Aorta (tissue), 5 donors: Measurements from ENCODE around the gene NOD2. TPM values are rescaled to one million over a fixed set of nuclear protein-coding genes. Genes with fewer than 3 reads are reported as not detected.

Experiments
- ATAC-seq: fragments of 200-7000 bp; cut with Tn5 transposase; one replicate; pipeline ENCODE4 v1.9.1; 2022; ENCODE audit warnings: moderate library complexity; ENCODE audit not compliant: low FRiP score
- DNase-seq, 2 donors: peaks; one replicate each; pipeline ENCODE4 v3.0.0-alpha.2; 2020
- H3K27ac ChIP-seq, 2 donors: one replicate each; pipeline ENCODE4 v1.5.1; 2013; ENCODE audit warnings: low read length in 2 of 2, mild to moderate bottlenecking in 2 of 2, moderate library complexity in 2 of 2, control low read depth in 1 of 2, inconsistent platforms in 1 of 2, low read depth in 1 of 2
- H3K27me3 ChIP-seq, 2 donors: one replicate each; pipeline ENCODE4 v1.6.1; 2013; ENCODE audit warnings: control low read depth in 1 of 2, low read length in 1 of 2, mild to moderate bottlenecking in 1 of 2, moderate library complexity in 1 of 2; ENCODE audit not compliant: insufficient read depth in 2 of 2, control insufficient read depth in 1 of 2
- H3K36me3 ChIP-seq, 2 donors: one replicate each; pipeline ENCODE4 v1.6.1; 2013; ENCODE audit warnings: control low read depth in 1 of 2, low read length in 1 of 2, mild to moderate bottlenecking in 1 of 2; ENCODE audit not compliant: insufficient read depth in 2 of 2, control insufficient read depth in 1 of 2
- H3K4me1 ChIP-seq, 2 donors: one replicate each; pipeline ENCODE4 v1.6.1; 2013; ENCODE audit warnings: low read length in 2 of 2, control low read depth in 1 of 2, mild to moderate bottlenecking in 1 of 2, moderate library complexity in 1 of 2; ENCODE audit not compliant: insufficient read depth in 2 of 2, control insufficient read depth in 1 of 2
- H3K4me3 ChIP-seq, 2 donors: one replicate each; pipeline ENCODE4 v1.5.1; 2013; ENCODE audit warnings: low read length in 2 of 2, control low read depth in 1 of 2, mild to moderate bottlenecking in 1 of 2
- H3K9me3 ChIP-seq: one replicate; pipeline ENCODE4 v1.6.1; 2013; ENCODE audit warnings: mild to moderate bottlenecking, low read length; ENCODE audit not compliant: control insufficient read depth
- WGBS, 2 donors: extraction: QIAGEN DNeasy Blood & Tissue Kit; methylation state at CpG; one replicate each; pipeline ENCODE4 v1.1.7; 2013; 5-methylcytosine and 5-hydroxymethylcytosine counted together
- intact Hi-C, 2 donors: fragments of 100-400 bp; cut with DNase I; formaldehyde crosslinking; loops; one replicate each; pipeline versions ENCODE4 v1.14.2 to v1.15.0; 2022
- polyA plus RNA-seq, 2 donors: library from polyadenylated mRNA; stranded (reverse); fragments of 200-250 nt; gene quantifications; one replicate each; pipeline ENCODE4 v1.2.3, GENCODE V29; 2013
- total RNA-seq, 2 donors: library from RNA; stranded (reverse); fragmentation: NEBNext Ultra II Directional; extraction: Animal tissue kit (Norgen Biotek cat#: 25700); gene quantifications; one replicate each; pipeline ENCODE4 v1.2.1, GENCODE V29; 2021
- donor health status: healthy with polysubstance abuse.
- donor health status: Bipolar disorder and iron deficiency.
- donor health status: DM: no; HTN: no; CAD: no.
- donor health status: DM: no; HTN: no; CAD: no.
- donor health status: DM: yes; HTN: yes; CAD: no.

NOD2 gene
- total and polyA plus RNA-seq, 4 donors = 0.31 to 9.3 (median 2.0) TPM

DNA sequence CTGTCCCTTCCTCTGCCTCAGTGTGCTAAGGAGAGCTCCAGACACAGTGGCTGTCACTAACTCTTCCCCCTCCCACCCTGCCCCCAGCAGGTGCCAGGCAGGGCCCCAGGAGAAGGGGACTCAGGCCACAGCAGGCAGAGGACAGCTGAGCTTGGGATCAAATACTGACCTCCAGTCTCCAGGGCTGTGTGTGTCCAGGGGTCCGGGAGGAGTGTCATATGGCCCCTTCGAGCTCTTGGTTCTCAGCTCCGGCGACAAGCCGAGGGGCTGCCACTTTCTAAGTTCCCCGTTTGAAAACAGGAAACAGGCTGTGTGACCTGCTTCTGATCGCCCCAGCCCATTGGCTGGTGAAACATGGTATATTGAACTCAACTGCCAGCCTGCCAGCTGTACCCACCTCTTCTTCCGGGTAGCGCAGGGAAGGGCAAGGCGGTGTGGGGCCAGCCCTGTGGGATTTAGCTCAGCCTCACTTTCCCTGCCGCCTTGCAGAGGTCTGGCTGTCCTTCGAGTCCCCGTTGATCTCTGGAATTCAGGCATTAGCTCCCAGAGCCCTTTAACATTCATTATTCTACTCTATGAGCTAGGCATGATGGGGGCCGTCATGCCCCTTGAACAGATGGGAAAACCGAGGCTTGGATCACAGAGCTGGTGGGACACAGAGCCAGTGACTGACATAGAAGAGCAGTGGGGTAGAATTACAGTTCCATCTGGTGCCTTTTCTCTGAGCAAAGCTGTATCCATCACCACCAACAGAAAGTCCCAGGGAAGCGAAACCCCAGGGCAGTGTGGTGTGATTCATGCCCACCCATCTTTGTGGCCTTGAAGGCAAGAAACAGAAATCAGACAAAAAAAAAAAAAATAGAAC, 12.2 kb upstream of the NOD2 start, which contains the start of gene SNX20:
Gene SNX20 (minus strand): TSS at position 292 of the 865 bp plus-strand sequence. CDS start 3,786 bp downstream, outside the sequence.
- no peaks in the 10 kb centered on the region for H3K4me1 ChIP-seq
- H3K27me3 ChIP-seq = no peaks in the 10 kb centered on the region
- H3K36me3 ChIP-seq = no peaks in the 10 kb centered on the region
- no peaks in the 10 kb centered on the region for H3K9me3 ChIP-seq
- ATAC-seq (peak; percentile 6), DNase-seq (peak; percentile 74 to 75)
- no peak within 1 kb of the TSS for H3K27ac ChIP-seq
- intact Hi-C loops = no loop called here
- 74 to 77% methylated on average over 16 of the region's 16 CpGs for WGBS, 2 donors
- H3K4me3 ChIP-seq = no peak within 1 kb of the TSS

GRCh38 chr16:50683689-50684374, 9.6 kb upstream of the NOD2 start:
- Histone ChIP-seq H3K4me3 (no peak overlapping the region), H3K36me3 (no peaks in the 10 kb centered on the region), H3K4me1 (no peaks in the 10 kb centered on the region), H3K27me3 (no peaks in the 10 kb centered on the region), H3K9me3 (no peaks in the 10 kb centered on the region), H3K27ac (no peak overlapping the region)
- 84 to 87% methylated on average over 14 of the region's 14 CpGs for WGBS, 2 donors
- ATAC-seq (peak; percentile 30), DNase-seq (peak in 1 of 2 donors; percentile 66)
- intact Hi-C loops = no loop called here

GRCh38 chr16:50684823-50685461, 8.5 kb upstream of the NOD2 start:
- no peak overlapping the region for H3K27ac ChIP-seq
- H3K4me1 ChIP-seq = no peaks in the 10 kb centered on the region
- WGBS, 2 donors = 92 to 93% methylated on average over 11 of the region's 11 CpGs
- ATAC-seq = no peak
- no peaks in the 10 kb centered on the region for H3K9me3 ChIP-seq
- intact Hi-C loops = no loop called here
- DNase-seq = peak in 1 of 2 donors; percentile 54
- no peaks in the 10 kb centered on the region for H3K27me3 ChIP-seq
- no peaks in the 10 kb centered on the region for H3K36me3 ChIP-seq
- no peak overlapping the region for H3K4me3 ChIP-seq

GRCh38 chr16:50685462-50686063, 7.8 kb upstream of the NOD2 start:
- ATAC-seq (no peak), DNase-seq (peak in 1 of 2 donors; percentile 45)
- H3K36me3 ChIP-seq = no peaks in the 10 kb centered on the region
- 93 to 95% methylated on average over 8 of the region's 8 CpGs for WGBS, 2 donors
- H3K27me3 ChIP-seq = no peaks in the 10 kb centered on the region
- H3K4me1 ChIP-seq = no peaks in the 10 kb centered on the region
- H3K27ac ChIP-seq = no peak overlapping the region
- H3K4me3 ChIP-seq = no peak overlapping the region
- no peaks in the 10 kb centered on the region for H3K9me3 ChIP-seq
- intact Hi-C loops = no loop called here

DNA sequence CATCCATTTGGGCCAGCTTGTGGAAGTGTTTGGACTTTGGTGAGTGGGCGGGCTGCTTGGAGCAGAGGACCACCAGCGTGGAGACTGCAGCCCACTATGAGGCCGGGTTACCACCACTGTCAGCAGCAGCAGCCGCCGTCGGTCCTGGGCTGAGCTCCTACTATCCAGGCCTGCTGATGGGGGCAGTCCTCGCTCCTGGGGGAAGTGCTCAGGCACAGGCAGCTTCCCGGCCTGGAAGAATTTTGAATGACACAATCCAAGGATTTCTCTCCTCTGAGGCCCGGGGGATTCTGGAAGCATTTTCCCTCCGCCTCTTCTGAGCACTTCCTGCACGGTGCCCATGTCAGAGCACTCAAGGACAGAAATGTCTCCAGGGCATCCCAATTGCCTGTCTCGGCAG, 5.3 kb upstream of the NOD2 start:
- H3K4me1 ChIP-seq = no peaks in the 10 kb centered on the region
- no peaks in the 10 kb centered on the region for H3K9me3 ChIP-seq
- ATAC-seq (no peak), DNase-seq (peak in 1 of 2 donors; percentile 62)
- 56 to 64% methylated on average over 12 of the region's 12 CpGs for WGBS, 2 donors
- no peaks in the 10 kb centered on the region for H3K36me3 ChIP-seq
- H3K4me3 ChIP-seq = no peak overlapping the region
- no peaks in the 10 kb centered on the region for H3K27me3 ChIP-seq
- intact Hi-C loops = no loop called here
- H3K27ac ChIP-seq = no peak overlapping the region

- DNase-seq (no peak), ATAC-seq (no peak)
- Histone ChIP-seq H3K4me1 (no peaks in the 10 kb centered on the region), H3K9me3 (no peaks in the 10 kb centered on the region), H3K4me3 (no peak overlapping the region), H3K36me3 (no peaks in the 10 kb centered on the region), H3K27ac (no peak overlapping the region), H3K27me3 (no peaks in the 10 kb centered on the region)
- intact Hi-C loops = no loop called here
- WGBS, 2 donors = 85 to 91% methylated on average over 3 of the region's 3 CpGs
These were observed 4.5 kb upstream of the NOD2 start for GRCh38 chr16:50688867-50689266.

- ATAC-seq (no peak), DNase-seq (no peak)
- Histone ChIP-seq H3K27me3 (no peaks in the 10 kb centered on the region), H3K27ac (no peak overlapping the region), H3K4me1 (no peaks in the 10 kb centered on the region), H3K36me3 (no peaks in the 10 kb centered on the region), H3K4me3 (no peak overlapping the region), H3K9me3 (no peaks in the 10 kb centered on the region)
- 63% methylated on average over 2 of the region's 2 CpGs for WGBS, 2 donors
- intact Hi-C loops = loop anchor here in 1 of 2 donors (10.0 kb wide), 1 partner anchor 115 kb away; no protein-coding TSS in a partner anchor
These were observed 3.2 kb upstream of the NOD2 start for GRCh38 chr16:50690177-50690576.

GRCh38 chr16:50692644-50692998, 785 bp upstream of the NOD2 start:
- Histone ChIP-seq H3K9me3 (no peaks in the 10 kb centered on the region), H3K27me3 (no peaks in the 10 kb centered on the region), H3K4me3 (no peak overlapping the region), H3K4me1 (no peaks in the 10 kb centered on the region), H3K36me3 (no peaks in the 10 kb centered on the region), H3K27ac (no peak overlapping the region)
- no peak for ATAC-seq
- 59 to 76% methylated on average over 4 of the region's 4 CpGs for WGBS, 2 donors
- no peak for DNase-seq
- intact Hi-C loops = loop anchor here in 1 of 2 donors (10.0 kb wide), 1 partner anchor 112 kb away; no protein-coding TSS in a partner anchor
